Measurements from ENCODE around the gene SOX6. TPM values are rescaled to one million over a fixed set of nuclear protein-coding genes. Genes with fewer than 3 reads are reported as not detected.

SOX6 gene
- total RNA-seq, 4 donors from 2014 or later = 3.1 to 12.6 (median 7.6) TPM

DNA sequence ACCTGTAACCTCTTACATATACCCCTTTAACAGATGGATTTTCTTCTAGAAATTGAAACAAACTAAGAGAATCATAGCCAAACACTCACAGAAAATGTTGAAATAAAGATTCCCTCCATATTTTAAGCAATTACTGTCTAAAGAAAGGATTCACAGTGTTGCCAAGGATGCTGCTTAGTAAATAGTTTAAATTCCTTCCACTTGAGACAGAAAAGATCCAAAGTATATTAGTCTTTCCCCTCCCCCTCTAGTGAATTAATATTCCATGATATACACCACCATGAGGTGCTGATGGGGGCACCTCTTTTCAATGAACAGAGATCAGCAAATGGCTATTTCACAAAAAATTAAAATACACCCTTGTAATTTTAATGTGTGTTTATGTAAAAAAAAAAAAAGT, 186.8 kb downstream of the SOX6 start:
- TF ChIP-seq, protein P1, sequence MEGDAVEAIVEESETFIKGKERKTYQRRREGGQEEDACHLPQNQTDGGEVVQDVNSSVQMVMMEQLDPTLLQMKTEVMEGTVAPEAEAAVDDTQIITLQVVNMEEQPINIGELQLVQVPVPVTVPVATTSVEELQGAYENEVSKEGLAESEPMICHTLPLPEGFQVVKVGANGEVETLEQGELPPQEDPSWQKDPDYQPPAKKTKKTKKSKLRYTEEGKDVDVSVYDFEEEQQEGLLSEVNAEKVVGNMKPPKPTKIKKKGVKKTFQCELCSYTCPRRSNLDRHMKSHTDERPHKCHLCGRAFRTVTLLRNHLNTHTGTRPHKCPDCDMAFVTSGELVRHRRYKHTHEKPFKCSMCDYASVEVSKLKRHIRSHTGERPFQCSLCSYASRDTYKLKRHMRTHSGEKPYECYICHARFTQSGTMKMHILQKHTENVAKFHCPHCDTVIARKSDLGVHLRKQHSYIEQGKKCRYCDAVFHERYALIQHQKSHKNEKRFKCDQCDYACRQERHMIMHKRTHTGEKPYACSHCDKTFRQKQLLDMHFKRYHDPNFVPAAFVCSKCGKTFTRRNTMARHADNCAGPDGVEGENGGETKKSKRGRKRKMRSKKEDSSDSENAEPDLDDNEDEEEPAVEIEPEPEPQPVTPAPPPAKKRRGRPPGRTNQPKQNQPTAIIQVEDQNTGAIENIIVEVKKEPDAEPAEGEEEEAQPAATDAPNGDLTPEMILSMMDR (IDR thresholded peaks at IDR 0.05; ENCODE audit: low read depth) = no peak

DNA sequence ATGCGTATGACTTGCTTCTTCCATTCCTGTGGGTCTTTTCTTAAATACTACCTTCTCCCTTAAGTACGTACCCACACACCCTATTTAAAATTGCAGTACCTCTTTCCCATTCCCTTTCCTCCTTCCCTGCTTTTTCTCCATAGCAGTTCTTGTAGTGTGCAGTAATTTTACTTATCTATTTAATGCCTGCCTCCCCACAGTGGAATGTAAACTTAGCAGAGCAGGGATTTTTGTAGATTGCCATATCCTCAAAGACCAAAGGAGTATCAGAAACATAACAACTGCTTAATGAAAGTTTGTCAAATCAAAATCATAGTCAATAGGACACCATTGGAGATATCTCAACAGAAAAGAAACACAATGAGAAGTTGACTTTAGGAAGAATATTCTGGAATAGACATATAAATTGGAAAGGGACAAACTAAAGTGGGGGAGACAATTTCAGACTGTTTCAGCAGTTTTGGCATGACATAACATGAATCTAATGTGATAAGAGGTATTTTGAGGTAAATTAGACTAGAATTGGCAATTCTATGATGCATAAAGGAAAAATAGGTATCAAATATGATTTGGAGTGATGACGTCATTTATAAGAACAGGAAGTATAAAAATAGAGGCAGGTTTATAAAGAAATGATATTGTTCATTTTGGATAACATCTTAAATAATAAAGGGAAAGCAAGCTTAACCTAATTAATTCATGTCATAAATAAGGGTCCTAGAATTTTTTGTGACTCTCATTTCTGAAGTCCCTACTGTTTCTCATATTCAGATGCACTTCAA, 188.4 kb downstream of the SOX6 start:
- TF ChIP-seq, protein P1 (IDR thresholded peaks at IDR 0.05; ENCODE audit: low read depth) = no peak

DNA sequence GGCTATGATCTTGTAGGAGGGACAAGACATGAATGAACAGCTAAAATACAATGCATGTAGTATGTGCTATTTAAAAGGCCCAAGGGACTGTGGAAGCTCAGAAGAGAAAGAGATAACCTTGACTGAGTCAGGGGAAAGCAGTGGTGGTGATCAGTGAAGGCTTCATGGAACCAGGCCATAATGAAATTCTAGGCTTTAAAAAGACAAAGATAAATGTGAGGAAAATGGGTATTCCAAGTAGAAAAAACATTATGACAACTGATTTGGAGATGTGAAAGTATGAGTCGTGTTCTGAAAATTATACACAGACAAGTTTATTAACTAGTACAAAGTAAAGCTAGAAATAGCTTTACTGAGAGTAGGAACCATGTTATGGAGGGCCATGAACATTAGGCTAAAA, 189.8 kb downstream of the SOX6 start:
- TF ChIP-seq, protein P1 (IDR thresholded peaks at IDR 0.05; ENCODE audit: low read depth) = no peak

DNA sequence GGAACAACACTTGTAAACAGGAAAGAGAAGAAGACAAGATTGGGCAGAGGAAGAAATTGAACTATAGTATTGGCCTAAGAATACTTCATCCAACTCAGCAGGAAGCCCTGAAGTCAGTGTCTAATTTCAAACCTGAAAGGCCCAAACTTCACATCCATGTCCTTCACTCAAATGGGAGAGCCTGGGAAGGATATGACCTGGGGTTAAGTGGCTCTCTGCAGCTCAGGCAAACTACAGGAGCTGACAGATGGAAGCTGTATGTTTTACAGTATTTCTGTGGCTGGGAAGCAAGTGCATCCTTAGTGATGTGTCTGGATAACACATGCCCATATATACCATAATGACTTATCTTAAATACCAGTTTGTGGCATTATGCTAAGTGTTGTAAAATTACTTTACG, 196.2 kb downstream of the SOX6 start:
- TF ChIP-seq, protein P1 (IDR thresholded peaks at IDR 0.05; ENCODE audit: low read depth) = no peak

DNA sequence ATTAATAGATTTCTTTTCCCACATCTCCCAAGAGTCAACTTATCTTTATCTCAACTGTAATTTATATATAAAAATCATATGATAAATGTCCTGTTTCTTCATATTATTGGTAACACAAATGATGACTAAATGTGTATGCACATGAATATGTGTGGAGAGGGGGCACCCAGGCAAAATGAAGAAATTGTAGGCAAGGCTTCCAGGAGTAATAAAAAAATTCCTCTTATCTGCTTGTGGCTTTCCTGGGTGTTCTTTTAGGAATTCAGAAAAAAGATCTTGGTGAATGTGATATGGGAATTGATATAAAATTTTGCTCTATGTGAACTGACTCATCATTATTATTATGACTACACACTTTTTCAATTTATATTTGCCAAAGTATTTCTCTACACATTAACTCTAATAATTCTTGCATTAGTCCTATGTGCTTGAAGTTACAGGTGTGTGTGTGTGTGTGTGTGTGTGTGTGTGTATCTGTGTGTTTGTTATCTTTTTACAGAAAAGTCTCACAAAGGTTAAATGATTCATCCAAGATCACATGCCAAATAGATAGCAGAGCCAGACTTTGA, 197.8 kb downstream of the SOX6 start:
- TF ChIP-seq, protein P1 (IDR thresholded peaks at IDR 0.05; ENCODE audit: low read depth) = no peak

DNA sequence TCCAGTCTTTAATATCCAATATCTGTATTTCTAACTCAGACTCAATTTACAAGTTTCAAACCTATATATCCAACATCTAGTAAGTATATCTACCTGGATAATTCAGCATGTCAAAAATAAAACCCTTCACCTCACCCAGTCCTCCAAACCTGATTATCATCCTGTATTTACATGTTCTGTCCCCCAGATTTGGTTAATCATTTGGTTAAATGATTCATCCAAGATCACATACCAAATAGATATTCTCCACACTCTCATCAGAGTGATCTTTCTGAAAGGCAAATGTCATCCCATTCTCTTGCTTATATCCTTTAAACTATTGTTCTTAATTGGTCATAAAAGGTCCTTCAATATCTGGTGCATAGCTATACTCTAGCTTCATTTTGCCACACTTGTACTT, 199.0 kb downstream of the SOX6 start:
- TF ChIP-seq, protein P1 (IDR thresholded peaks at IDR 0.05; ENCODE audit: low read depth) = no peak

DNA sequence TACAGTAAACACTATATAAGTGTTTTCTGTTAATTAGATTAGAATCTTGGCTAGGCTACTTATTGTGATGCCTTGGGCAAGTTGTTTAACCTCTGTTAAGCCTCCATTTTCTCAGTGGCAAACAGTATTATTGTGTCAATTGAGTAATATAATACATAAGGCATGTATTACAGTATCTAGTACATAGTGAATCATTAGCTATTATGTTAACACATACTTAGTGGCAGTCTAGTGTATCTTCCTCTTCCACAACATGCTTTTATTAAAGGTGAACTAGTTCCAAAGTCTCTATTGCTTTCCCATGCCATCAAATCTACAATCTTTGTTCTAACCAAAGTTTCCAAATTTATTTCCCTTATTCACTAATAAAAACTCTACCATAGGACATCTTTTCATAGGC, 200.9 kb downstream of the SOX6 start:
- TF ChIP-seq, protein P1 (IDR thresholded peaks at IDR 0.05; ENCODE audit: low read depth) = no peak
